Stimulated activated CD4-positive, alpha-beta T cell treated with anti-CD3 and anti-CD28 coated beads, Interleukin-2, amount 100 ng/mL, for 24 hours (primary cell): ENCODE results near the gene CSMD2.

Source experiments
- DNase-seq, 2 donors: peaks; one replicate each; pipeline ENCODE4 v3.0.0-alpha.2; 2020

CSMD2 gene

DNA sequence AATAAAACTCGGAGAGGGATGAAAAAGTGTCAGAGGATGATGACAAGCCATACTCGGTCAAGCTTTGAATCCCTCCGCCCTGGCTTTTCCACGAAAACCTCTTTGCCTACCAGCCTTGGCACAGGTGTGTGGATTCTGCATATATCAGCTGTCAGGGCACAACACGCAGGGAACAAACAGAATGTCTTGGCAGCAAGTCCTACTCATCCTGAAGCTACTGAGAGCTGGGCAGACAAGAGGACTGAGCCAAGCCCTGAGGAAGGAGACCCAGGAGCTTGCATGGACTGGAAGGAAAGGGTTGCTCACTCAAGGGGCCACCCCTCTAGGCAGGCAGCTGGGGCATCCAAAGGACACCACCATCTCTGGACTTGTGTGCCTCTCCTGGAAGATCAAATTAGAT, 168.7 kb downstream of the CSMD2 start:
- no peak for DNase-seq

DNA sequence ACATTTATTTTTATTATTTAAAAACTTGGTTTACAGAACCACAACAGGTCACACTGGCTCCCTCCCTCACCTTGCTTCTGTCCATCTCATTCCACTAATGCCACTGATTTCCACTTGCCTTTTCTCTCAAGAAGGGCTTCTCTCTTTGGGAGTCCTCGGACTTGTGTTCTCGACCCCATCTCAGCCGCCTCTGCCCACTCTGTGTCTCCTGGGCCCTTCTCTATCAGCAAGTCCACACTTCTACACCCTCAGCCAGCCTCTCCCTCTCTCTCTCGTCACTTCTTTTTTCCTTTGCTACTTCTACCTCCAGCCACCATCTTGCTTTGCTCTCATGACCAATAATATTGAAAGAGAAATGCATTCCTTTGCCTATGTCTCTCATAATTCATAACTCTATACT, 171.7 kb downstream of the CSMD2 start:
- DNase-seq = no peak

DNA sequence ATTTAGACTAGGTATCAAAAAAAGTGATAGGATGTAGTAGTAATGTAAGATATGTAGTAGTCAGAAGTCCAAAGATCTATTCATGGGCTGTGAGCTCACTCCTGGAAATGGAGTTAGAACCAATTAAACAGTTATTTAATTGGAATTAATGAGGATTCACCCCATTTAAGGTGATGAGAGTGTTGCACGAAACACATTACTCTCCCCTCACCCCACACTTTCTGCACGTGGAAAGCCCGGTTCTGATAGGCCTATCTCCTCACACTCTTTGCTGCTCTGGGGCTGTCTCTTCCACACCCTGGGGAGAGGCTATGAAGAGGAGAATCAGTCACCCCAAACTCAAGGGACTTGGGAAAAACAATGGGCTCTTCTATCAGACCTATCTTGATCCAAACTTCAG, 174.7 kb downstream of the CSMD2 start:
- no peak for DNase-seq

DNA sequence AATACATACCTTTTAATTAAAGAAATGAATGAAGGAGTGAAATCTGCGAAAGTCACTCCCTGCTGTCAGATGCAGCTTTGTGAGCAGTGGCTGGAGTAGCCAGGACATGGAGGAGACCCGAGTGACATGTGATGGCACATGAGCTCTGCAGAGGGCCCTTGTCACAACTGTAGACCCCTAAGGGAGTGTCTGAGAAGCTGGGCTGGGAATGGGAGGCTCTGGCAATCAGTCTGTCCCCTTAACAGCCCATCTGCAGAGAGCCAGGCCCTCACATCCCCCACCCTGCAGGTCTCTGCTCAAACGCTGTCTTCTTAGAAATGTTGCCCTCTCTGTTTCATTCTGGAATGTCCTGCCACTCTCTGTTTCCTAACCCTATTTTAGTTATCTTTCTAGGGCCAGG, 176.9 kb downstream of the CSMD2 start:
- DNase-seq = no peak

DNA sequence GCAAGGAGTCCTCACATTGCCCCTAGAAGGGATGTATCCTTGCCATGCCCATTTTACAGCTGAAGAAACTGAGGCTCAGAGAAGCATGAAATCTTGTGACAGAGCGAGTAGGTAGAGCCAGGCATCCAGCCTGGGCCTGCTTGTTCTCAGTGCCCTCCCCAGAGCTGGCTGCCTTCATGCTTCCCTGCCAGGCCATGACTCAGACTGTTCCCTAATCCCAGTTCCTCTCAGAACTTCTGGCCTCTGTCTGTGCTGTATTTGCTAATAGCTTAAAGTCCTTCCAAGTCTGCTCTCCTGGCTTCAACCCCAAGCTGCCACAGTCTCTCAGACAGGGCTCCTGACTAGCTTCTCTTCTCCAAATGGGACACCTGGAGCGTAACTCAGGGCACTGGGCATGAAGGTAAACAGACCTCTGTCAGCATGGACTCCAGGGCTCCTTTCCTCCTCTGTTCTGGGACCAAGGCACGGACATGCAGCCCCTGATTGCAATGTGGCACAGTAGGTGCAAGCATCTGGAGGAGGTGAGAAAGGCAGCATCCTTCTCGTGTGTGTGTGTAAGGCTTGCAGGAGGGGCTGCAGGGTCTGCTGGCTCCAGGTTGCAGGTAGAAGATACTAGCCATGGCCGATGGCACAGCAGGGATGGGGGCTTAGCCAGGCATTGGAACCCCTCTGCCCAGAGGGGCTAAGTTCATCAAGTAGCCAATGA, 178.5 kb downstream of the CSMD2 start:
- no peak for DNase-seq

DNA sequence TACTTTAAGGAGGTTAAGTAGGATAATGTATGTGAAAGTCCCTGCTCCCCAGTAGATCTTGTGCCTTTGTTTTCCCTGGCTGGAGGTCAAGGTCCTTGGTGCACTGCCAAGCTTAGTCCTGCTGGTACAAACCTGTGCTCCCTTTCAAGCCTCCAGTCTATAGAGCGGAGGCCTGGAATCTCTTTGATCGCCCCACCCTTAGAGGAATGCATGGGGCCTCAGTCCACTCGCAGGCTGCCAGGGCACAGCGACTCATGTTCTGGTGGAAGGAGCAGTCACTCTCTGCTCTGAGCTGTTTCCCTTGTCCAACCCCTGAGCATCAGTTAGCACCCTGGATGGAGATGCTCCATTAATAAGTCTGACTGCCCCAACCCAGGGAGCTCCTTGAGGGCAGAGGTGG, 179.4 kb downstream of the CSMD2 start:
- no peak for DNase-seq

DNA sequence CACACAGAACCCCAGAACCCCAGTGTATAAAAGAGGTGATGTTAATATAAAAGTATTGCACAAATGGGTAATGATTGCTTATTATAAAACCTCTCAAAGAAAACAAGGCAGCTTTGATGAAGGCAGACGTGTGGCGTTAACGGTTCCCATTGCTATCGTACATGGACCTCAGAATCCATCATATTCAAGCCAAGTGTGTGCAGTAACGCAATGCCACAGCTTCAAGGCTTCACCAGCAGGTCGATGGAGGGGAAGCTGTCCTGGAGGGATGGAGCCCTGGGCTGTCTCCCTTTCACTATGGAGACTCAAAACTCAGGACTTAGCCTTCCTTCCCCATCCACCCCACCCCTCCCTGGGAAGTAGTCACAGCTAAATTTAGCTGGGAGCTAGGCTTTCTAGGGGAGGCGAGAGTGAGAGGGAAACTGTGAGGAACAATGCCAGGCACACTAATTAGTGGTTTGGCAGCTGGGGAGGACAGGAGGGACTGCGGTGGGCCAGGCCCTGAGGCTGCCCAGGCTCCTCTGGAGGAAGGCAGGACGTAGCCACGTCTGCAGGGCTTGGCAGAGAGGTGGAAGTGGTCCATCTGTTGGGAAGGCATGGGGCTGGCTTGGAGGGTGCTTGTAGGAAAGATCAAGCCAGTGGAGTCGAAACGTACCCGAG, 180.0 kb downstream of the CSMD2 start:
- DNase-seq = no peak

DNA sequence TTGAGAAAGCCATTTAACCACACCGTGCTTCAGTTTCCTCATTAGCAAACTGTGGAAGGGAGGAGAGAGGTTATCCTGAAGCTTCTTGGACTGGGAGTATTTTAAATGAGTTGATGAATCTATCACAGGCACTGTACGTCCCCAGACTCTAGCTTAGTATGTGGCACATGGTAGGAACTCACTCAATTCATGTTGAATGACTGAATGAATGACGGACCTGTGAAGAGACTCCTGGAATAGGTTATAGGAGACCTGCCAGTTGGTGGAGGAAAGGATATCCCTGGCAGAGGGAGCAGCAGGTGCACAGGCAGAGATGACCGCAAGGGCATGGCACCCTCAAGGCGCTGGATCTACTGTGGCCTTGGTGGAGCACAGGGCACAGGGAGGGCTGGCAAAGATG, 182.6 kb downstream of the CSMD2 start:
- no peak for DNase-seq

DNA sequence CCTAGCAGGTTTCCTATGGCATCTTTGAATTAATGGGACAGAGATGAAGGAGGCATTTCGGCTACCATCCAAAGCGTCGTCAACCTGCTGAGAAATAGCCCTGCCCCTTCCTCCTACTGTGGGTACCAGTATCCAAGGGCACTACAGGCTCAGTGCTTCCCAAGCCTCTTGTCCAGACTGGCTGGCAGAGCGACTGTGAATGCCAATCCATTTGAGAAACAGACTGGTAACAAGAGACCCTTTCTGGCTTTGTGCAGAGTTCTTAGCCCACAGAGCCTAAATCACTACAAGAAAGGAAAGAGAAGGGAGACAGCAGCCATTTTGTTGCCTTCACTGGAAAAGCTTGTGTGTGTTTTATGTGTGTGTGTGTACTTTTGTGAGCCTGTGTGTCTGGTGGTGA, 185.7 kb downstream of the CSMD2 start:
- no peak for DNase-seq

DNA sequence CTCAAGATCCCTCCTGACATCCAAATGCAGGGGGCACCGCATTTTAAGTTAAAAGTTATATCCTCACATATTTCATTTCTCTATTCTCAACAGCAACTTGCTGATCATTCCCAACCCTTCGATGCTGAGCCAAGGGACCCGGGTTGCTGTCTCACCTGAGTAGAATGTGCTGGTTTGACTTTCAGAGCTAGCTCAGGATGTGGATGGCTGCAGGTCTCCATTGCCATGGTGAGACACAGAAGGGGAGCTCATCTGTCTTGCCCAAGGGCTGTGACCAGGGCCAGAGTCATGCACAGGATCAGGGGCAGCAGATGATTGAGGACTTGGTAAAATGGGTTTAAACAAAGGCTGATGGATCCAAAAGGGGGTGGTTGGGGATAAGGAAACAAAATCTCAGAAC, 189.1 kb downstream of the CSMD2 start:
- no peak for DNase-seq

DNA sequence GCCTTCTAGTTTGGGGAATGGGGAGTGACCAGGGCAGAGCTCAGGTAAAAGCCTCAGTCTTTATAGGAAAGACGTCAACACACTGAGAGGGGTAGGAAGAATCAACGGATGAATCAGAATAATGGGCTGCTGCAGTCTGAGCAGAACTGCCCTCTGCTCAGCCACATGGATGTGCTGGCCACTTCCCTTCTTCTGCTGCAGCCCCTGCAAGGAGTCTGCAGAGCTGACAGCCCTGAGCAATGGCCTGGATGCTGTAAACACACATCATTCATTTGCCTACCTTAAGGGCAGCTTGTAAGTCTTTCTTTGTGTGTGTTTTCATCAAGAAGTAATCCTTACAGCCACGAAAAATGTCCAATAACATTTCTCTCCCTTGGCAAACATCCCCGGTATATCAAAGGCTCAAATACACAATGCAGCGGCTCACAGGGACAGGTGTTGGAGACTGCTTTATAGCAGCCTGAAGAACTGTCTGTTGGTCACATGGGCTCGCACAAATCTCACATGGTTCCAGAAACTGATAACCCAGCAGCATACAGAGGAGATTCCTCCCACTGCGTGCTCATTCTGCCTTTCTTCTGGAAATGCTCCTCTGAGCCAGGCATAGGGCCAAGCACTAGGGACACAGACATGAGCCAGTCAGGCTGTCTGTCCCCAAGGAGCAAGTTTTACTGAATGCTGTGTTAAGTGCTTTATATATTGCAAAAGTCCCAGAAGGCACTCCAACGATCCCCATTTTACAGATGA, 191.1 kb downstream of the CSMD2 start:
- no peak for DNase-seq

DNA sequence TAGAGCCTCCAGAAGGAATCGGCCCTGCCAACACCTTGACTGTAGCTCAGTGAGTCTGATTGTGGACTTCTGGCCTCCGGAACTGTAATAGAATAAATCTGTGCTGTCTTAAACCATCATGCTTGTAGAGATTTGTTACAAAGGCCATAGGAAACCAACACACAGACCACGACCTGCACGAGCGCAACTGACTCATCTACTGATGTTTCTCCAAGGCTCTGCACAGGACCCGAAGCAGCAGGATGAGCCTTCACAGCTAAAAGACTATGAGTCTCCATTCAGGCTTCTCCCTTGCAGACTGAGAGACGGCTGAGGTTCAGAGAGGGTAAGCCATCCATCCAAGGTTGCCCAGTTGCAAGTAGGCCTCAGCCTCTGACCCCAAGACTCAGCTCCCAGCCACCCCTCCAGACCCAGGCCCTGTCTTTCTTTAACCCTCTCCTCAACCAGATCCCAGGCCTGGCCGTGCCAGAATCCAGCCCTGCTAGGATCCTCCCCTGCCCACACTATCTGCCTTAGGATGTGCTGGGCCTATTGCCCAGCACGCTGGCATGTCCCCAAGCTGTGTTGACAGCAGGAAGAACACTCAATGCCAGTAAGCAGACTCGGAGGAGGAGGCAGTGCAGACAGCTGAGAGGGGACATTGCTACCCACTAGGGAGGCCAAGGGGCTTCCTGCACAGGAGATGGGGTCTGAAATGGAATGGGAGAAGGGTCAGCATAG, 192.2 kb downstream of the CSMD2 start:
- no peak for DNase-seq

DNA sequence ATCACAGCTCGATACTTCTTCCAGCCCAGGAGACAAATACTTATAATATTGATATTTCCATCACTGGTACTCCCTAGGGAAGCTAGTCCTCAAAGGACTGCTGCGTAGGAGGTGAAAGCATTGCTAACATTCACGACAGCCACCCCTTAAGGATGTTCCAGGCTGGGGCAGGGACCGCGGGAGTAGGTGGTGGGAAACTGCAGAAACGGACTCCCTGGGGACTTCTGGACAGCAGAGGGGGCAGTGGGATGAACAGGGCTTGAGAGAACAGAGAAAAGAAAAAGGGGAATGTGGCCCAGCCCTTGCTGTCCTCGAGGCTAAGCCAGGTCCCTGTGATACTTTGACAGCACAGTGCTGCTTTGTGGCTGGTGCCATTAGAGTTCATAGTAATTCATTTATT, 193.1 kb downstream of the CSMD2 start:
- DNase-seq = no peak

DNA sequence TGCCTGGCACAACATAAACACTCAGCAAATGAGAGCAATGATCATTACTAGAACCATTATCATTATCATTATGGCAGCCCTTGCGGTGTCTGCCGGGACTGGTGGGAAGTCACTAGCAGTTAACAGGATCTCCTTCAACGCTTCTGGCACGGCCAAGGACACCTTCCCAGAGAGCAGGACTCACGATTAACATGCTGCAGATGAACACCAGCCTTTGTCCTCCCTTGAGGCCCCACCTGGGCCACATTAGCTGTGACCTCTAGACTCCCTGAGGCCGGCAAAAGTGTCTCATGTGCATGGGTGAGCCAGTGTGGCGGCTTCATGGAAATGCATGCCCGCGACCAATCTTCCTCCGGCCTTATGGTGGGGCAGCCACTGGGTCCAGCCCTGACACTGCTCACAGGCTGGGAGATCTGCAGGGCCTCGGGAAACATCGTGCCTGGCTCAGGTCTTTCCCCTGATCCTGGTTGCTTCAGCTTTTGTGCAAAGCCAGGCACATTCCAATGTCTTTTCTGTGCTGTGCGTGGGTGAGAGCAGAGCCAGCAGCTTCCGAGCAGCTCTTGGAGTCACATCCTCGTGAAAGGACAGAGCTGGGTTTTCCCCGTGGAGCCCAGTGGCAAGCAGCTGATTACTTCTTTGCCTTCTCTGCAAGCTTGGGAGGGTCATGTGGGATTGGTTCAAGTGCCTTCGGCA, 193.9 kb downstream of the CSMD2 start:
- no peak for DNase-seq

DNA sequence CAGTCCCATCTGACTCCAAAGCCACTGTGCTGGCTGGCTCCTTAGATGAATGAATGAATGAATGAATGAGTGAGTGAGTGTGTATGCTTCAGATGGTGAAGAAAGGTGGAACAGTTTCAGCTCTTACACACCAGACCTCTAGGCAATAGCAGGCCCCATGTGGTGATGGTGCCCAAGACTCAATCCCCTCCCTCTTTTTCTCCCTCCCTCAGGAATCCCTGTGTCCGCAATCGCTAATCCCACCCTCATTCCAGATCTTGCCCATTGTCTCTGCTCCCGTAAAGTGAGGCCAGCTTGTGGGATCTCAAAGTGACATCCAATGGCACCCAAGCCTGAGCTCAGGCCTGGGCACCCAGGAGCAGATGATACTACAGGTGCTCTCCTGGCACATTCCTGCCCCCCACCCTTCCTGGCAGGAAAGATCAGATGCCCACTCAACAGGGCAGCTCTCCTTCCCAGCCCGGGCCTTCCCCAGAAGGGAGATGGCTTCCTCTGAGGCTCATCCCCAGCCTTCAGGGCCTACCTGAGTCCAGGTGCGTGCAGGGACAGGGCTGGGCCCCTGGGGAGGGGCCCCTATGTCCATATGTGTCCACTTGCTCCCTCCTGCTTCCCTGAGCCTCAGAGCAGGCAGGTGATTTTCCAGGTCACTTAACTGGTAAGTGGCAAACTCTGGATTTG, 194.7 kb downstream of the CSMD2 start:
- DNase-seq = no peak

DNA sequence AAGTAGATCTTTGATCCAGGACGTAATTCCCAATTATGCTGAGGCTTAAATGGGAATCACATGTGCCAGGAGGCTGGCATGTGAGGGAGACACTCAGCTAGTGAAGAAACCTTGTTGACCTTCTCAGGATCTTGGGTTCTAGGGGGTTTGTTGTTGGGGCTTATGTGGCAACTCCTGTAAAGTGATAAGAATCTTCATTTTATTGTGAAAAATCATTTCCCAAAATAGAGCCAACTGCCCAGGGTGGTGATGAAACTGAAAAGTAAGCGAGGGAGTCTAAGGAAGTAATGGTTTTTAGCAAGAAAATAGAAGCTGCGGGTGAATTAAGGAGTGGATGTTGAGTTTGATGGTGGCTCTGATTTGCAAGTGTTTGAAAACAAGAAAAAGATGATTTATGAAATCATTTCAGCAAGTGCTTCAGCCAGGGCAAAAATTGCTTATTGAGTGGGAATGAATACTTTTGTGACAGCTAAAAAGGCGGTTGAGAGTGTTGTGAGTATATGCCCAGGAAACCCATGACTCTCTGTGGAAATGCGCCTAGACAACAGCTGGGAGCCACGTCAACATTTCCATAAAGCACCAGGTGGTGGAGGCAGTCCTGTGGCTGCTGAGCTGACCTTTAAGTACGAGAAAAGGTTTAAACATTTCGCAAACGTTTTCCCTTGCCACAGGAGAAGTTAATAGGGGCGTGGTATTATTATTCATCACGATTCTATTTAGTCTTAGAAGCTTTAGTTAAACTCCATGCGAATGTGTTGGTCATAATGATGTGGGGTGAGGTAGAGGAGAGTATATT, 198.5 kb downstream of the CSMD2 start:
- DNase-seq = no peak

DNA sequence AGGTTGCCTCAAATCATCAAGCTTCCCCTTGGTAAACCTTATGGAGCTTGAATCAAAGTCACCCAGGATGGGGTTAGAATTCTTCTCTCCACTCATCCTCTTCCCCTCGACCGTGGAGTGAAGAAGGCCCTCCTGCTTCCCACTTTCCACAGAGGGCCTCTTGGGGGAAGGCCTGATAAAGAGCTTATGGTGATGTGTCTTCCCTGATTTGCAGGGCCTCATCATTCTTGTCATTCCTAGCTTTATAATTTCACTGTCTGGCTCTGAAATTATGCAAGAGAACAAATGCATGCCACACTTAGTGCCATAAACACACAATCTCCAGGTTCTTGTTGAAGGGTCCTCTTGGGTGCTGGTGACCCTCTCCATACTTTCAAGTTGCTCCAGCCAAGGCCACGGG, 199.9 kb downstream of the CSMD2 start:
- no peak for DNase-seq

DNA sequence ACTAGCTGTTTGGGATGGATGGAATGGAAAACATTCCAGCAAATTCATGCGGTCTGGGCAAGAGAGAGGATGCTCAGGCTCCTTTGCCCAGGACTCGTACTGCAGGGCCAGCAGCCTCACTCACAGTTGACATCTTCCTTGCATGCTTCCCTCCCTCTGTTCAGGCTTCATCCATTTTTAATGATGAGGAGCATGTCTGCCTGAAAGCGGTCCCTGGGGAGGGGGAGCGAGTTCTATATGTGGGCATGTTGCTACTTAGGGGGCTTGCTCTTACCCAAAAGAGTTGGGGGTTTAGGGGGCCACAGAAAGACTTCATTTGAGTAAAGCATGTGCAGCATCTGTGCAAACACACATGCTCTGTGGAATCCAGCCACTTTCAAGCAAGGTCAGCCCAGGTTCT, 203.0 kb downstream of the CSMD2 start:
- DNase-seq = no peak

DNA sequence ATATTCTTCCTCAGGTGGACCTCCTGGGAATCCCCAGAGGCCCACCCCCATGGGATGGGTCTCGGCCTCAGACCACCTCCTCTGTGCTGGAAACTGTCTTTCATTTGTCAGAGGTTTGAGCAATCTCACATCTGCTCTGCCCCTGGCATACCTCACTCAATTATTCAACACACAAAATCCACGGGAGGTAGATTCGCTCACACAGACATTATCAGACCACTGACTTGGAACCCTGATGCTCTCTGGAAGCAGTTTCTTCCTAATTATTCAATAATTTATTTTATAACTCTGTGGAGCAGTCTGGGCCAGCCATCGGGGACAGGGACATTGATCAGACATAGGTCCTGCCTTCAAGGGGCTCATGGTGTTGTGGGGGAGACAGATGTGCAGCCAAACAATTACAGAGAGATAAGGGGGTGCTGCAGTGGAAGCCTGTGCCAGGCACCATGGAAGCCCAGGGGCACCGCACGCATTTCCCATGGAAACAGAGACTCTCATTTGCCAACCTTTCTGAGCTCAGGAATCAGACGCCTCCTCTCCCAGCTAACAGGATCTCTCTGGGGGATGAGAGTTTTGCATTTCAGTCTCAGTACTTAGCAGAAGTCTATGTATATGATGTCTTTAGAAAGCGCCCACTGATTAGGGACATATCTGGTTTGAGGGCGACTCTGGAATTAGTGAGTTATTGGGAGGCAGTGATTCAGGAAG, 204.7 kb downstream of the CSMD2 start:
- no peak for DNase-seq

DNA sequence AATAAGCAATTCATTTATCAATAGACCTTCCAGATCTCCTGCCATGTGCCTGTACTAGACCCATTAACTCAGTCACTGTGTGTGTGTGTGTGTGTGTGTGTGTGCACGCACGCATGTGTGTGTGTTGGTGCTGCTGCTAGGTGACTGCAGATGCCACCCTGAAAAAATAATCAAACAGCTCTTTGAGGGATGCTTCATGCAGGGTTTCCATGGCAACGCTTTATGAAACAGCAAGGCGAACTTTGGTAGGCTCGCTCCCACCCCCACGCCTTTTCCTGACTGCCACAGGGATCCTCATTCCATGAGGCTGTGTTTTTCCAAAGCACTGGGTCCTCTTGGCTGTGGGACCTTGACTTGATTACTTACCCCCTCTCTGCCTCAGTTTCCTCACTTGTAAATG, 207.2 kb downstream of the CSMD2 start:
- no peak for DNase-seq

DNA sequence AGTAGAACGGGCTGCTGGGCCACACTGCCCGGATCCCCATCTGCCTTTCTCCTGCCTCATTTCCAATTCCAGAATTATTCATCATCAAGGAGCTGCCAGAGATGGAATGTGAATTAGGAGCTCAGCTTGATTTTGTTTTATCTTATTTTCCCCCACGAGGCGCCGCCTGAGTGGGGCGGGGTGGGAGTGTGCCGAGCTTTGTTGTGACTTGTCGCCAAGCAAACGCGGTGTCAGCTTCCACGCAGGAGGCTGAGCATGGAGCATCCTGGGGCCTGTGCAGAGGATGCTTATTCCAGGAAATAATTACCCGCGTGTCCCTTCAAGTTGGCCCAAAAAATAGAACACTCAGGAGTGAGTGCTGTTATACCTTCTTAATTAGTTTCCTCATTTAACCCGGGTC, 209.9 kb downstream of the CSMD2 start:
- no peak for DNase-seq
